Measurements from ENCODE around the gene PPP6R2.

The PPP6R2 gene

DNA sequence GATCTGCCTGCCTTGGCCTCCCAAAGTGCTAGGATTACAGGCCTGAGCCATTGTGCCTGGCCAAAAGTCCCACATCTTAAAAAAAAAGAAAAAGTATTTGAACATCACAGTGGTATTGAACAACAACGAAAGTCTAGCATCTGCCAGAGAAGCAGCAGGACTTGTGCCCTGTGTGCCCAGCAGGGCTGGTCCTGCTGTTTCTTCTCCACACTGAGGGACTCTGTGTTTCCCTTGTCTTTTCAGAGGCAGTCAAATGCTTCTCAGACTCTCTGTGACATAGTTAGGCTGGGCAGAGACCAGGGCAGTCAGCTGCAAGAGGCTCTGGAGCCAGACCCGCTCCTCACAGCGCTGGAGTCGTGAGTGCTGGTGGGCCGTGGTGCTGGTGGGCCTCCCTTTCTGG lies 75.5 kb downstream of the PPP6R2 start:
- Histone ChIP-seq H3K79me2 (ENCODE audit: insufficient read depth, low read depth) (no peaks in the 10 kb centered on the region), H3K27me3 (ENCODE audit: insufficient read depth, low read depth) (no peaks in the 10 kb centered on the region), H3K4me2 (no peak overlapping the region), H4K20me1 (ENCODE audit: insufficient read depth) (no peaks in the 10 kb centered on the region), H3K27ac (no peak overlapping the region), H3K36me3 (ENCODE audit: insufficient read depth) (no peaks in the 10 kb centered on the region), H3K4me3 (IDR thresholded peaks at IDR 0.05; ENCODE audit: insufficient read depth, low read depth, low read length) (no peak overlapping the region), H3K4me1 (ENCODE audit: low read depth, poor library complexity, severe bottlenecking) (no peaks in the 10 kb centered on the region), H3K9ac (no peak overlapping the region), H2AFZ (ENCODE audit: low read depth) (no peak overlapping the region)
- TF ChIP-seq, protein P1, sequence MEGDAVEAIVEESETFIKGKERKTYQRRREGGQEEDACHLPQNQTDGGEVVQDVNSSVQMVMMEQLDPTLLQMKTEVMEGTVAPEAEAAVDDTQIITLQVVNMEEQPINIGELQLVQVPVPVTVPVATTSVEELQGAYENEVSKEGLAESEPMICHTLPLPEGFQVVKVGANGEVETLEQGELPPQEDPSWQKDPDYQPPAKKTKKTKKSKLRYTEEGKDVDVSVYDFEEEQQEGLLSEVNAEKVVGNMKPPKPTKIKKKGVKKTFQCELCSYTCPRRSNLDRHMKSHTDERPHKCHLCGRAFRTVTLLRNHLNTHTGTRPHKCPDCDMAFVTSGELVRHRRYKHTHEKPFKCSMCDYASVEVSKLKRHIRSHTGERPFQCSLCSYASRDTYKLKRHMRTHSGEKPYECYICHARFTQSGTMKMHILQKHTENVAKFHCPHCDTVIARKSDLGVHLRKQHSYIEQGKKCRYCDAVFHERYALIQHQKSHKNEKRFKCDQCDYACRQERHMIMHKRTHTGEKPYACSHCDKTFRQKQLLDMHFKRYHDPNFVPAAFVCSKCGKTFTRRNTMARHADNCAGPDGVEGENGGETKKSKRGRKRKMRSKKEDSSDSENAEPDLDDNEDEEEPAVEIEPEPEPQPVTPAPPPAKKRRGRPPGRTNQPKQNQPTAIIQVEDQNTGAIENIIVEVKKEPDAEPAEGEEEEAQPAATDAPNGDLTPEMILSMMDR (conservative IDR thresholded peaks at IDR 0.05; ENCODE audit: low read depth, low read length) = no peak

DNA sequence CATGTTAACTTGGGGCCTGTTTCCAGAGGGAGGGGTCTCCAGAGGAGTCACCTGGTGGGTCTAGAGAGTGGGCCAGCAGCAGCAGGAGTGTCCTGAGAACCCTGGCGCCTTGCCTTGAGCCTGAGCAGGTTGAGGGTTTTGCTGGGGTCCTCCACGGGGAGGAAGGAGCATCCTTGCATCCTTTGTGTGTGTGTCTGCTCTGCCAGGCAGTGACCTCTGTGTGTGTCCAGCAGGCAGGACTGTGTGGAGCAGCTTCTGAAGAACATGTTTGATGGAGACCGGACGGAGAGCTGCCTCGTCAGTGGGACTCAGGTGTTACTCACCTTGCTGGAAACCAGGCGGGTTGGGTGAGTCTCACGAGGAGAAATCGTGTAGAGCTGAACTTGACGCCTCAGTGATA lies 76.0 kb downstream of the PPP6R2 start:
- Histone ChIP-seq H3K27me3 (ENCODE audit: insufficient read depth, low read depth) (no peaks in the 10 kb centered on the region), H3K4me2 (no peak overlapping the region), H4K20me1 (ENCODE audit: insufficient read depth) (no peaks in the 10 kb centered on the region), H3K27ac (no peak overlapping the region), H3K36me3 (ENCODE audit: insufficient read depth) (no peaks in the 10 kb centered on the region), H3K4me3 (IDR thresholded peaks at IDR 0.05; ENCODE audit: insufficient read depth, low read depth, low read length) (no peak overlapping the region), H3K79me2 (ENCODE audit: insufficient read depth, low read depth) (no peaks in the 10 kb centered on the region), H3K4me1 (ENCODE audit: low read depth, poor library complexity, severe bottlenecking) (no peaks in the 10 kb centered on the region), H3K9ac (no peak overlapping the region), H2AFZ (ENCODE audit: low read depth) (no peak overlapping the region)
- TF ChIP-seq, protein P1 (conservative IDR thresholded peaks at IDR 0.05; ENCODE audit: low read depth, low read length) = no peak

DNA sequence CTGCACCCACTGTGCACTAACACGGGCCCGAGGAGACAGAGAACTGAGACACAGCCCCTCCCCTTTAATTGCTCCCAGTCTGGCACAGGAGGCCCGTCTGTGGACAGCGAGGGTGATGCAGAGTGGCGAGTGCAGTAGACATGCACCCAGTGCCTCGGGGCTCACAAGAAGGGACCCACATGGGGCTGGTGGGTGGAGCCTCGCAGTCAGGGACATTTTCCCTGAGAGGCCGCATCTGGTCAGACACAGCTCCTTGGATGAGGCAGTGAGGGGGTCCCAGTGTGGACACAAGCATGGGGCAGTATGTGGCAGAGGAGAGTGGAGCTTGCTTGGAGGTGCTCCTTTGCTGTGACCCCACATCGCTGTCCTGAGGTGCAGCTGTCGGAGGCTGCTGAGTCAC lies 76.9 kb downstream of the PPP6R2 start:
- H3K4me3 ChIP-seq (IDR thresholded peaks at IDR 0.05; ENCODE audit: insufficient read depth, low read depth, low read length) = no peak overlapping the region
- H3K79me2 ChIP-seq (ENCODE audit: insufficient read depth, low read depth) = no peaks in the 10 kb centered on the region
- no peak overlapping the region for H3K4me2 ChIP-seq
- H3K27me3 ChIP-seq (ENCODE audit: insufficient read depth, low read depth) = no peaks in the 10 kb centered on the region
- H2AFZ ChIP-seq (ENCODE audit: low read depth) = no peak overlapping the region
- H3K9ac ChIP-seq = no peak overlapping the region
- H3K36me3 ChIP-seq (ENCODE audit: insufficient read depth) = no peaks in the 10 kb centered on the region
- no peaks in the 10 kb centered on the region for H4K20me1 ChIP-seq (ENCODE audit: insufficient read depth)
- TF ChIP-seq, protein P1 (conservative IDR thresholded peaks at IDR 0.05; ENCODE audit: low read depth, low read length) = no peak
- H3K4me1 ChIP-seq (ENCODE audit: low read depth, poor library complexity, severe bottlenecking) = no peaks in the 10 kb centered on the region
- H3K27ac ChIP-seq = no peak overlapping the region

DNA sequence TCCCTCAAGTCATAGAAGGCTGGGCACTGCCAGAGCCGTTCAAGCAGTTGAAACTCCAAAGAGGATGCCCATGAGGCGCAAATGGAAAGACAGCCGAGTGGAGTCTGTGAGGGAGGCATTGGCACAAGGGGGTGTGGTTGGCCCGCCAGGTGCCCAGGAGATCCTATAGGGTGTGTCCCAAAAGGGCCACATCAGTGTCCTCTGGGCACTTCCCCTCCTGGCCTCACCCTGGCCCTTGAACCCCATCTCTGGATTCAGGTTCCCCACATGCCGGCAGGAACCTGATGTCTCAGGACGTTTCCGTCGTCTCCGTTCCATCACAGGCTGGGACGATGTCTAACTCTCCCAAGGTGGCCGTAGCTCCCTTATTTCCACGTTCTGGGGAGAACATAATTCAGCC lies 77.5 kb downstream of the PPP6R2 start:
- Histone ChIP-seq H3K36me3 (ENCODE audit: insufficient read depth) (no peaks in the 10 kb centered on the region), H2AFZ (ENCODE audit: low read depth) (no peak overlapping the region), H4K20me1 (ENCODE audit: insufficient read depth) (no peaks in the 10 kb centered on the region), H3K9ac (no peak overlapping the region), H3K4me2 (no peak overlapping the region), H3K79me2 (ENCODE audit: insufficient read depth, low read depth) (no peaks in the 10 kb centered on the region), H3K4me3 (IDR thresholded peaks at IDR 0.05; ENCODE audit: insufficient read depth, low read depth, low read length) (no peak overlapping the region), H3K27ac (no peak overlapping the region), H3K27me3 (ENCODE audit: insufficient read depth, low read depth) (no peaks in the 10 kb centered on the region), H3K4me1 (ENCODE audit: low read depth, poor library complexity, severe bottlenecking) (no peaks in the 10 kb centered on the region)
- TF ChIP-seq, protein P1 (conservative IDR thresholded peaks at IDR 0.05; ENCODE audit: low read depth, low read length) = no peak

DNA sequence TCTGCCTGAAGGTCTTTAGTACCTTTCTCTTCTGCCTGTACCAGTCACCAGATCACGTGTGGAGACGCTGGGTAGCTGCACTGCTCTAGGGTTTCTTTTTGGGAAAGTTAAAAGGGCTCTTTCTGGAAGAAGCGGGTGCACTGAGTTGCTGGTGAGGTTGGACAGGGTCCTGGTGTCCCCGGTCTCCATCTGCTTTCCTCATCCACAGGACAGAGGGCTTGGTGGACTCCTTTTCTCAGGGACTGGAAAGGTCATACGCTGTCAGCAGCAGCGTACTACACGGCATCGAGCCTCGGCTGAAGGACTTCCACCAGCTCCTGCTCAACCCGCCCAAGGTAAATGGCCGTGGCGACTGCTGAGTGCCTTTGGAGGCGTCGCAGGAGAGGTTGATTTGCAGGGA lies 78.9 kb downstream of the PPP6R2 start:
- no peak overlapping the region for H3K27ac ChIP-seq
- no peak overlapping the region for H3K4me3 ChIP-seq (IDR thresholded peaks at IDR 0.05; ENCODE audit: insufficient read depth, low read depth, low read length)
- H2AFZ ChIP-seq (ENCODE audit: low read depth) = no peak overlapping the region
- H3K79me2 ChIP-seq (ENCODE audit: insufficient read depth, low read depth) = no peaks in the 10 kb centered on the region
- H4K20me1 ChIP-seq (ENCODE audit: insufficient read depth) = no peaks in the 10 kb centered on the region
- H3K9ac ChIP-seq = no peak overlapping the region
- H3K4me2 ChIP-seq = no peak overlapping the region
- TF ChIP-seq, protein P1 (conservative IDR thresholded peaks at IDR 0.05; ENCODE audit: low read depth, low read length) = no peak
- no peaks in the 10 kb centered on the region for H3K36me3 ChIP-seq (ENCODE audit: insufficient read depth)
- H3K4me1 ChIP-seq (ENCODE audit: low read depth, poor library complexity, severe bottlenecking) = no peaks in the 10 kb centered on the region
- H3K27me3 ChIP-seq (ENCODE audit: insufficient read depth, low read depth) = no peaks in the 10 kb centered on the region
